Keratinocyte (primary cell): ENCODE measurements around the gene IGSF23. TPM values are rescaled to one million over a fixed set of nuclear protein-coding genes. Genes with fewer than 3 reads are reported as not detected.

ENCODE experiments used
- DNase-seq: peaks from one replicate; pipeline ENCODE4 v3.0.0-alpha.2; 2011; ENCODE audit warnings: low read depth, missing footprints, low spot score
- FAIRE-seq: peaks from 2 replicates; lab custom pipeline; 2011; peaks lifted over from hg19 to GRCh38; lab: Jason Lieb, UNC
- H2AFZ ChIP-seq: 2 replicates; pipeline ENCODE4 v1.6.0; 2012; ENCODE audit warnings: low read length, control low read depth, inconsistent platforms; ENCODE audit not compliant: control insufficient read depth
- H3K27ac ChIP-seq: 2 replicates; pipeline ENCODE4 v1.5.1; 2011; ENCODE audit warnings: low read length; ENCODE audit not compliant: control insufficient read depth, insufficient read depth
- H3K27me3 ChIP-seq: 3 replicates; pipeline ENCODE4 v1.6.0; 2011; ENCODE audit warnings: low read length; ENCODE audit not compliant: control insufficient read depth, insufficient read depth; ENCODE audit errors: extremely low read depth
- H3K36me3 ChIP-seq, 2 experiments: 2 replicates in 1 of 2; 3 replicates in 1 of 2; pipeline ENCODE4 v1.5.1; 2011; ENCODE audit warnings: low read length in 2 of 2, mild to moderate bottlenecking in 1 of 2; ENCODE audit not compliant: control insufficient read depth in 2 of 2, insufficient read depth in 2 of 2; ENCODE audit errors: extremely low read depth in 1 of 2
- H3K4me1 ChIP-seq: 3 replicates; pipeline ENCODE4 v1.5.1; 2011; ENCODE audit warnings: low read length; ENCODE audit not compliant: control insufficient read depth, insufficient read depth; ENCODE audit errors: extremely low read depth
- H3K4me2 ChIP-seq: 3 replicates; pipeline ENCODE4 v1.6.0; 2011; ENCODE audit warnings: low read depth, low read length; ENCODE audit not compliant: control insufficient read depth, insufficient read depth; ENCODE audit errors: extremely low read depth
- H3K4me3 ChIP-seq, 3 experiments: fragments of 200-600 bp in 1 of 3; sonication (generic) in 1 of 3; 2 replicates in 2 of 3; 3 replicates in 1 of 3; pipeline ENCODE4 v1.5.1; 2011 to 2016; ENCODE audit warnings: low read length in 3 of 3, mild to moderate bottlenecking in 3 of 3, control low read depth in 2 of 3, inconsistent platforms in 1 of 3, low read depth in 1 of 3, mixed read lengths in 1 of 3, mixed run types in 1 of 3, moderate library complexity in 1 of 3; ENCODE audit not compliant: control insufficient read depth in 2 of 3, insufficient read depth in 2 of 3; ENCODE audit errors: extremely low read depth in 1 of 3
- H3K79me2 ChIP-seq: 2 replicates; pipeline ENCODE4 v1.6.0; 2012; ENCODE audit warnings: low read length; ENCODE audit not compliant: control insufficient read depth, insufficient read depth
- H3K9ac ChIP-seq: 3 replicates; pipeline ENCODE4 v1.6.0; 2011; ENCODE audit warnings: low read length; ENCODE audit not compliant: control insufficient read depth, insufficient read depth; ENCODE audit errors: extremely low read depth
- H3K9me1 ChIP-seq: 3 replicates; pipeline ENCODE4 v1.6.0; 2011; ENCODE audit warnings: low read length; ENCODE audit not compliant: control insufficient read depth, insufficient read depth; ENCODE audit errors: extremely low read depth
- H3K9me3 ChIP-seq: 2 replicates; pipeline ENCODE4 v1.5.1; 2012; ENCODE audit warnings: low read depth, low read length; ENCODE audit not compliant: control insufficient read depth
- H4K20me1 ChIP-seq: 3 replicates; pipeline ENCODE4 v1.6.0; 2011; ENCODE audit warnings: low read length; ENCODE audit not compliant: control insufficient read depth, insufficient read depth; ENCODE audit errors: extremely low read depth
- CTCF ChIP-seq, 3 experiments: IDR thresholded peaks in 1 of 3; conservative IDR thresholded peaks in 1 of 3; optimal IDR thresholded peaks in 1 of 3; 2 replicates in 2 of 3; 3 replicates in 1 of 3; pipeline versions ENCODE3 to v1.5.1; 2011; ENCODE audit warnings: low read length in 3 of 3, mild to moderate bottlenecking in 3 of 3, moderate library complexity in 2 of 3, control low read depth in 1 of 3, inconsistent platforms in 1 of 3; ENCODE audit not compliant: insufficient read depth in 2 of 3; ENCODE audit errors: extremely low read depth in 1 of 3
- EZH2 ChIP-seq: IDR thresholded peaks from one replicate; pipeline ENCODE4 v1.6.1; 2012; ENCODE audit warnings: inconsistent platforms, mild to moderate bottlenecking, low read length, moderate library complexity
- dilution Hi-C: fragments of 300-500 bp; cut with MboI; formaldehyde crosslinking; loops from one replicate; pipeline ENCODE4 v1.7.0; 2020; ENCODE audit warnings: low sequenced_read_pairs; ENCODE audit not compliant: extremely low pct_ligation_motif_present
- polyA plus RNA-seq, 5 experiments: library from polyadenylated mRNA; depleted of rRNA in 3 of 5; stranded (reverse) in 3 of 5; stranded (forward) in 1 of 5; unstranded in 1 of 5; fragments of >200 nt; gene quantifications; 1 replicate in 1 of 5; 2 replicates in 3 of 5; 3 replicates in 1 of 5; pipeline versions ENCODE4 v1.2.1 to v1.2.3, GENCODE V29; 2011 to 2012; ENCODE audit warnings: missing spikeins in 2 of 5, low read depth in 1 of 5, low replicate concordance in 1 of 5

IGSF23 gene
- polyA plus RNA-seq, 1 donor (not counting 4 experiments of a cell fraction or from before 2014, with no cell fraction given) = 0.07 TPM

GRCh38 chr19:44636439-44637389, 23.4 kb downstream of the IGSF23 start:
- Histone ChIP-seq H3K4me3 (no peak overlapping the region), H3K27me3 (no peaks in the 10 kb centered on the region), H3K9ac (no peak overlapping the region), H3K36me3 (no peaks in the 10 kb centered on the region), H3K9me1 (no peaks in the 10 kb centered on the region), H4K20me1 (no peaks in the 10 kb centered on the region), H3K4me1 (peaks cover 27% of the 10 kb centered on the region), H3K9me3 (no peaks in the 10 kb centered on the region), H3K4me2 (no peak overlapping the region), H3K79me2 (no peaks in the 10 kb centered on the region), H2AFZ (no peak overlapping the region), H3K27ac (no peak overlapping the region)
- no peak for TF ChIP-seq EZH2
- TF ChIP-seq CTCF (optimal IDR thresholded peaks at IDR 0.05 in 1 of 3, IDR thresholded peaks at IDR 0.05 in 1 of 3, conservative IDR thresholded peaks at IDR 0.05 in 1 of 3; ENCODE audit: extremely low read depth in 1 of 3, insufficient read depth in 2 of 3, low read length in 3 of 3) = no peak
- DNase-seq (no peak), FAIRE-seq (no peak)
- dilution Hi-C loops = no loop called here

GRCh38 chr19:44637390-44637764, 24.0 kb downstream of the IGSF23 start:
- no peaks in the 10 kb centered on the region for H3K9me1 ChIP-seq
- no peak for FAIRE-seq
- no peak overlapping the region for H2AFZ ChIP-seq
- H4K20me1 ChIP-seq = no peaks in the 10 kb centered on the region
- dilution Hi-C loops = no loop called here
- peaks cover 27% of the 10 kb centered on the region for H3K4me1 ChIP-seq
- H3K79me2 ChIP-seq = no peaks in the 10 kb centered on the region
- TF ChIP-seq EZH2 (no peak), CTCF (optimal IDR thresholded peaks at IDR 0.05 in 1 of 3, IDR thresholded peaks at IDR 0.05 in 1 of 3, conservative IDR thresholded peaks at IDR 0.05 in 1 of 3; ENCODE audit: extremely low read depth in 1 of 3, insufficient read depth in 2 of 3, low read length in 3 of 3) (no peak)
- DNase-seq = no peak
- H3K9me3 ChIP-seq = no peaks in the 10 kb centered on the region
- no peak overlapping the region for H3K9ac ChIP-seq
- H3K4me2 ChIP-seq = no peak overlapping the region
- H3K36me3 ChIP-seq = no peaks in the 10 kb centered on the region
- no peak overlapping the region for H3K27ac ChIP-seq
- no peak overlapping the region for H3K4me3 ChIP-seq
- H3K27me3 ChIP-seq = no peaks in the 10 kb centered on the region
